Fibroblast of lung (primary cell): Measurements from ENCODE around the gene REV1.

Experiments
- EZH2 ChIP-seq: IDR thresholded peaks from 2 replicates; pipeline ENCODE4 v1.5.1; 2012; ENCODE audit warnings: low read length, control low read depth, mild to moderate bottlenecking; ENCODE audit errors: missing control alignments
- TF ChIP-seq, protein P1 (sequence below), 2 donors: IDR thresholded peaks in 1 of 2; conservative IDR thresholded peaks in 1 of 2; 1 replicate in 1 of 2; 2 replicates in 1 of 2; pipeline ENCODE4 v1.5.1; 2011 to 2012; ENCODE audit warnings: low read length in 2 of 2, control low read depth in 1 of 2, inconsistent platforms in 1 of 2, low read depth in 1 of 2, mild to moderate bottlenecking in 1 of 2

DNA sequence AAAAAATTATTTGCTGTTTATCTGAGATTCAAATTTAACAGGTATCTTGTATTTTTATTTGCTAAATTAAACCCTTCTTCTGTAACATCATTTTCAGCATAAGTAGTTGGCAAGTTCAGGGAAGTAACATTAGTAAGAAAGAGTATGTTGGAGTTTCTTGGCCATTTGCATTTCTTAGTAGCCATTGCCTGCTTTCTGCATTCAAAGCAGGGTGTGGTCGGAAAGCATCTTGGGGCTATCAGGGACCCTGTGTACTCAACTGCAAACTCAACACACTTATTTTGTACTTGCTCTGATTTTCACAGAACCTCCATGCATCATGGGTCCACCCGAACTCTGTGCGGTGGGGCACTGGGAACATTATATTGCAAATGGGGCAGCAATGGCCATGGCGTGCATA, 30.4 kb upstream of the REV1 start:
- TF ChIP-seq, protein P1, sequence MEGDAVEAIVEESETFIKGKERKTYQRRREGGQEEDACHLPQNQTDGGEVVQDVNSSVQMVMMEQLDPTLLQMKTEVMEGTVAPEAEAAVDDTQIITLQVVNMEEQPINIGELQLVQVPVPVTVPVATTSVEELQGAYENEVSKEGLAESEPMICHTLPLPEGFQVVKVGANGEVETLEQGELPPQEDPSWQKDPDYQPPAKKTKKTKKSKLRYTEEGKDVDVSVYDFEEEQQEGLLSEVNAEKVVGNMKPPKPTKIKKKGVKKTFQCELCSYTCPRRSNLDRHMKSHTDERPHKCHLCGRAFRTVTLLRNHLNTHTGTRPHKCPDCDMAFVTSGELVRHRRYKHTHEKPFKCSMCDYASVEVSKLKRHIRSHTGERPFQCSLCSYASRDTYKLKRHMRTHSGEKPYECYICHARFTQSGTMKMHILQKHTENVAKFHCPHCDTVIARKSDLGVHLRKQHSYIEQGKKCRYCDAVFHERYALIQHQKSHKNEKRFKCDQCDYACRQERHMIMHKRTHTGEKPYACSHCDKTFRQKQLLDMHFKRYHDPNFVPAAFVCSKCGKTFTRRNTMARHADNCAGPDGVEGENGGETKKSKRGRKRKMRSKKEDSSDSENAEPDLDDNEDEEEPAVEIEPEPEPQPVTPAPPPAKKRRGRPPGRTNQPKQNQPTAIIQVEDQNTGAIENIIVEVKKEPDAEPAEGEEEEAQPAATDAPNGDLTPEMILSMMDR (conservative IDR thresholded peaks at IDR 0.05 in 1 of 2, IDR thresholded peaks at IDR 0.05 in 1 of 2; ENCODE audit: low read depth in 1 of 2, low read length in 2 of 2), result no peak
- no peak for TF ChIP-seq EZH2
